AG10803 (cell line): Measurements from ENCODE around the gene TWIST2.

Experiments used
- DNase-seq: peaks from one replicate; pipeline ENCODE4 v3.0.0; 2010; ENCODE audit warnings: low read depth
- H3K4me3 ChIP-seq: 2 replicates; pipeline ENCODE4 v1.5.1; 2011; ENCODE audit warnings: mild to moderate bottlenecking, low read length, control low read depth
- TF ChIP-seq, protein P1 (sequence below): conservative IDR thresholded peaks from 2 replicates; pipeline ENCODE4 v1.5.1; 2011; ENCODE audit warnings: mild to moderate bottlenecking, low read length, control low read depth, inconsistent platforms

The TWIST2 gene

DNA sequence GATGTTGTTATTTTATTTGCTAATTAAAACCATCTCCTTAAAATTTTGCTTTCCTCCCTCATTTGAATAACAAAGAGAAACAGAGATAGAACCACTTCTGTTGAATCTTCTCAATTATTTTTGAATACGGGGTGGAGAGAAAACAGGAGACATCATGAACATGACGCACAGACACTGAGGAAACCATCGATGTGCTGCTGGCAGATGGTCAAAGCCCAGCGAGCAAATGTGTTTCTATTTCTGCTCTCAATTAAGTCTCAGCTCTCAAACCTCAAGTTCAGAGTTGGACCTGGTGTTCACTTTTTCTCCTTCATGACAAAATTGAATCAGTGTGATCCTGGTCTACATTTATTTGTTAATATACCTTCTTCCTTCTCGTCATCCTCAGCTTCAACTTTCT, 36.1 kb upstream of the TWIST2 start:
- TF ChIP-seq, protein P1, sequence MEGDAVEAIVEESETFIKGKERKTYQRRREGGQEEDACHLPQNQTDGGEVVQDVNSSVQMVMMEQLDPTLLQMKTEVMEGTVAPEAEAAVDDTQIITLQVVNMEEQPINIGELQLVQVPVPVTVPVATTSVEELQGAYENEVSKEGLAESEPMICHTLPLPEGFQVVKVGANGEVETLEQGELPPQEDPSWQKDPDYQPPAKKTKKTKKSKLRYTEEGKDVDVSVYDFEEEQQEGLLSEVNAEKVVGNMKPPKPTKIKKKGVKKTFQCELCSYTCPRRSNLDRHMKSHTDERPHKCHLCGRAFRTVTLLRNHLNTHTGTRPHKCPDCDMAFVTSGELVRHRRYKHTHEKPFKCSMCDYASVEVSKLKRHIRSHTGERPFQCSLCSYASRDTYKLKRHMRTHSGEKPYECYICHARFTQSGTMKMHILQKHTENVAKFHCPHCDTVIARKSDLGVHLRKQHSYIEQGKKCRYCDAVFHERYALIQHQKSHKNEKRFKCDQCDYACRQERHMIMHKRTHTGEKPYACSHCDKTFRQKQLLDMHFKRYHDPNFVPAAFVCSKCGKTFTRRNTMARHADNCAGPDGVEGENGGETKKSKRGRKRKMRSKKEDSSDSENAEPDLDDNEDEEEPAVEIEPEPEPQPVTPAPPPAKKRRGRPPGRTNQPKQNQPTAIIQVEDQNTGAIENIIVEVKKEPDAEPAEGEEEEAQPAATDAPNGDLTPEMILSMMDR, result no peak
- peak overlapping the region; percentile 46 for H3K4me3 ChIP-seq
- peak; percentile 88 for DNase-seq

DNA sequence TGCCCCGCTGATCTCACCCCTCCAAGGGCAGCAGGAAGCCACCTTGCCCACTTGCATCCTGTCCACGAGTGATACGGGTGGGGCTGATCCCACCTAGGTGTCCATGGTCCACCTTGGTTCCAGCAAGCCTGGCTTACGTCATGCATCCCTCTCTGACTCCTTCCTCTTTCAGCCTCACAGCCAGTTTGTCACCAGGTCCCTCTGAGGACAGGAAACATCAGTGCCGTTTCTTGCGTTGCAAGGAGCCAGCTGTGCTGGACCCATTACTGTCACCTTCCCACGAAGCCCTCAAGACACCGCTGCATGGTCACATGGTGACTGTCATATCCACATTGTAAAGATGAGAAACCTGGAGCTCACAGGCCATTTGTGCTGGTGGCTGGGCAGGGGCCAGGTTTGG, 34.8 kb upstream of the TWIST2 start:
- H3K4me3 ChIP-seq, result no peak overlapping the region
- DNase-seq, result no peak
- TF ChIP-seq, protein P1, result no peak

DNA sequence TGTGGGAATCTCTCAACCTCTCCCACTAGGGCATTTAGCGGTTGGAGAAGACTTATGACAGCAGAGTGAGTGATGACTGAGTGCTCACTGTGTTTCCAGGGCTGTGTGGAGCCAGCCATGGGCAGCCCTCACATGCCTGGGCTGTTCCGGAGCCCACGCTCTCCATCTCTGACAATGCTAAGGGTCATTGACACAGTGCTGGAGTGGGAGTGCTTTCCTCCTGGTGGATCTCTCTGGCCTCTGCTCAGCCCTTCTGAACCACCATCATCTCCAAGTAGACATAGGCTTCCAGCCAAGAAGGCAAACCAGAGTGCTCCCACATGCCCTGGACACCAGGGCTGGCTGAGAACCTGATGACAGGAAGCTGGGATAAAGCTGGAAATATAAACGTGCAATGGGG, 33.1 kb upstream of the TWIST2 start:
- TF ChIP-seq, protein P1, result no peak
- no peak for DNase-seq
- no peak overlapping the region for H3K4me3 ChIP-seq

DNA sequence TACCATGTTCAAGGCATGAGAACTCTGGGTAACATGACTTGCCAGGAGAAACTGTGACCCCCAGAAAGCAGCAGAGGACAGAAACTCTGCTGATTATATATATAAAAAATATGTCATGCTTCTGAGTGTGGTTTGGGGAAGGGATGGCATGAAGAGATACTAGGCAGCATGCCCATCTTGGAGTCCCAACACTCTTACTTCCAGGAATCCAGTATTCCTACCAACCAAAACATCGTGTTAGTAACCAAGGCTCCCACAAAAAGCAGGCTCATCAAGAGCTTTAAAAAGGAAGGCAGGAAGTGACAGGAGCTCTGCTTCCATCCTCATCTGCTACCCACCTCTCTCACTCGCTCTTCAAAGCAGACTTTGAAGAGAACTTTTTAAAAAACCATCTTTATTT, 31.6 kb upstream of the TWIST2 start:
- TF ChIP-seq, protein P1, result no peak
- peak; percentile 76 for DNase-seq
- no peak overlapping the region for H3K4me3 ChIP-seq

DNA sequence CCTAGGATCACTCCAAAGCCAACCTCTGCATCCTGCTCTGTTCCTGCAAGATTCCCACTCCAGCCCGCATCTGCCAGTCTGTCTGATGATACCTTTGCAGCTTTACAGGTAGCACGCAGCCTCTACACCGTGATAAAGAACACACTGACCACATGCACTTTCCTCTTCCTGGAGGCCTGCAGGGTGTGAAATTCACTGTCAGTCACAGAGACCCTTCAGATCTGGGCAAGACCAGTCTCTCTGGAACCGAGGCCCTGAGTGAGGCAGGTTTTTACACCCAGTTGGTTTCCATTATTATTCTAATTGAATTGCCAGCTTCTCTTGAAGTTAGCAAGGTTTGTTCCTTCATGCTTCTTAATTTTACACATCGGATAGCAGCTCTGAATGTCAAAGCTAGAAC, 30.5 kb upstream of the TWIST2 start:
- no peak for DNase-seq
- no peak overlapping the region for H3K4me3 ChIP-seq
- TF ChIP-seq, protein P1, result no peak

DNA sequence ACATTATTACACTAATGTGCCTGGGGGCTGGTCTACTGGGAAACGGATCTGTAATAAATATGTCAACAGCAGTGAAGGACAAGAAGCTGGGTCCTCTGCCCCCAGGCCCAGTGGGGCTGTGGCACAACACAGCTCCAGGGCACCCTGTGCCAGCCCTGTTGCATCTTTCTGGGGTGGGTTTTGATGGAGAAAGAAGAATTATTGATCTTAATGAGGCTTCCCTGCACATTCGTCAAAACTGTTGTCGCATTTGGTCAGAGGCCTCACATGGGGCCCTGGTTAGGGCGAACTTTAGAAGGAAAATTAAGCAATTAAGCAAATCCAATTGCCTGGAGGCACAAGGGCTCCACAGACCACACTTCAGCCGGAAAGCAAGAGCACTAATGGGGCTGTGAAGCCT, 30.0 kb upstream of the TWIST2 start:
- no peak overlapping the region for H3K4me3 ChIP-seq
- no peak for DNase-seq
- TF ChIP-seq, protein P1, result no peak

DNA sequence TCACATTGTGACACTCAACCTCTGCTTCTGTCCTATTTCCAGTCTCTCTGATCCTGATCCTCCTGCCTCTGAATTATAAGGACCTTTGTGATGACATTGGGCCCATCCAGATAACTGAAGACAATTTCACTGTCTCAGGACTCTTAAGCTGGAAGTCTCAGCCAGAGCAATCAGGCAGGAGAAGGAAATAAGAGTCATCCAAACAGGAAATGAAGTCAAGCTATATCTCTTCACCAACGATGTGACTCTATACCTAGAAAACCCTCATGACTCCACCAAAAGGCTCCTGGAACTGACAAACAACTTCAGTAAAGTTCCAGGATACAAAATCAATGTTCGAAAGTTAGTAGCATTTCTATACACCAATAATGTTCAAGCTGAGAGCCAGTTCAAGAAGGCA, 29.3 kb upstream of the TWIST2 start:
- DNase-seq, result no peak
- H3K4me3 ChIP-seq, result no peak overlapping the region
- TF ChIP-seq, protein P1, result no peak
